ENCODE measurements around the gene NEMP2.

Gene NEMP2

GRCh38 chr2:190554357-190555006 lies 20.0 kb upstream of the NEMP2 start:
- no peak for DNase-seq

GRCh38 chr2:190553254-190553653 lies 18.7 kb upstream of the NEMP2 start:
- DNase-seq, result no peak

GRCh38 chr2:190551928-190552327 lies 17.4 kb upstream of the NEMP2 start:
- no peak for DNase-seq

- DNase-seq, result no peak
These were observed 15.6 kb upstream of the NEMP2 start for GRCh38 chr2:190550137-190550536.

GRCh38 chr2:190547886-190548285 lies 13.4 kb upstream of the NEMP2 start:
- DNase-seq, result no peak

GRCh38 chr2:190546734-190547133 lies 12.2 kb upstream of the NEMP2 start:
- DNase-seq, result no peak

GRCh38 chr2:190545555-190546385 lies 11.2 kb upstream of the NEMP2 start:
- no peak for DNase-seq

GRCh38 chr2:190545093-190545492 lies 10.6 kb upstream of the NEMP2 start:
- no peak for DNase-seq

- no peak for DNase-seq
These were observed 5.5 kb upstream of the NEMP2 start for GRCh38 chr2:190540048-190540447.

GRCh38 chr2:190538201-190538600 lies 3.7 kb upstream of the NEMP2 start:
- DNase-seq, result no peak

GRCh38 chr2:190537765-190538164 lies 3.2 kb upstream of the NEMP2 start:
- no peak for DNase-seq

GRCh38 chr2:190535586-190535985 lies 1.1 kb upstream of the NEMP2 start:
- no peak for DNase-seq

GRCh38 chr2:190535121-190535439 lies 558 bp upstream of the NEMP2 start:
- DNase-seq, result no peak

GRCh38 chr2:190533968-190534309 lies 583 bp downstream of the NEMP2 start:
- DNase-seq, result peak; percentile 25

- DNase-seq, result no peak
These were observed 1.2 kb downstream of the NEMP2 start for GRCh38 chr2:190533175-190533967.

- DNase-seq, result no peak
These were observed 1.9 kb downstream of the NEMP2 start for GRCh38 chr2:190532581-190532980.

GRCh38 chr2:190530248-190530900 lies 4.1 kb downstream of the NEMP2 start:
- DNase-seq, result no peak

GRCh38 chr2:190529486-190530247 lies 4.9 kb downstream of the NEMP2 start:
- no peak for DNase-seq

GRCh38 chr2:190528521-190529001 lies 6.0 kb downstream of the NEMP2 start:
- no peak for DNase-seq

GRCh38 chr2:190527918-190528317 lies 6.6 kb downstream of the NEMP2 start:
- no peak for DNase-seq

GRCh38 chr2:190527214-190527613 lies 7.3 kb downstream of the NEMP2 start:
- no peak for DNase-seq

GRCh38 chr2:190526105-190526750 lies 8.3 kb downstream of the NEMP2 start:
- no peak for DNase-seq
